Limb (tissue), 2 donors: ENCODE data around the gene PTCRA.
A peak's percentile ranks its signal among the peaks of the same experiment; 100 is the strongest.
"Not testable (repeated sequence)": the region's sequence is repeated elsewhere in the genome, so short reads cannot be mapped to it uniquely, and the experiment has no call there.

Experiments used
- DNase-seq, 2 donors: peaks; one replicate each; pipeline ENCODE4 v3.0.0-alpha.2; 2016; ENCODE audit errors: extremely low spot score in 2 of 2

Gene PTCRA, protein sequence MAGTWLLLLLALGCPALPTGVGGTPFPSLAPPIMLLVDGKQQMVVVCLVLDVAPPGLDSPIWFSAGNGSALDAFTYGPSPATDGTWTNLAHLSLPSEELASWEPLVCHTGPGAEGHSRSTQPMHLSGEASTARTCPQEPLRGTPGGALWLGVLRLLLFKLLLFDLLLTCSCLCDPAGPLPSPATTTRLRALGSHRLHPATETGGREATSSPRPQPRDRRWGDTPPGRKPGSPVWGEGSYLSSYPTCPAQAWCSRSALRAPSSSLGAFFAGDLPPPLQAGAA

DNA sequence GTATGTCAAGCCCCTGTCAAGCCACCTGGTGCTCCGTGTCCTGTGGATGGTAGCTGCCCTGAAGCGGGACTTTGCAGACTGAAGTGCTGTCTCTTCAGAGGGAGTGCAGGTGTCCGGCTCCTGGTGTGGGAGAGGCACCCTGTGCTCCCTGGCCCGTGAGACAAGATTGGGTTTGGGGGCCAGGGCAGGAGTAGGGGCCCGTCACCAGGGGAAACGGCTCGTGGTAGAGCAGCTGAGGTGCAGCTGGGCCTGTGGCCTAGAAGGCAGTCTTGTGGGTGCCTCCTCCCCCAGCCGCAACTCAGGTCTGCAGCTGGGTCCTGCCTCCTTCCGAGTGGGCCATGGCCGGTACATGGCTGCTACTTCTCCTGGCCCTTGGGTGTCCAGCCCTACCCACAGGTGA is at the start of gene PTCRA:
PTCRA (plus strand) TSS at position 322 of the 400 bp plus-strand sequence; CDS start at position 339, 17 bp downstream.
- DNase-seq = no peak

- DNase-seq = no peak
Measured at GRCh38 chr6:42870145-42870936, 45.5 kb upstream of the PTCRA start.

- no peak for DNase-seq
Measured at GRCh38 chr6:42871711-42872110, 44.1 kb upstream of the PTCRA start.

DNA sequence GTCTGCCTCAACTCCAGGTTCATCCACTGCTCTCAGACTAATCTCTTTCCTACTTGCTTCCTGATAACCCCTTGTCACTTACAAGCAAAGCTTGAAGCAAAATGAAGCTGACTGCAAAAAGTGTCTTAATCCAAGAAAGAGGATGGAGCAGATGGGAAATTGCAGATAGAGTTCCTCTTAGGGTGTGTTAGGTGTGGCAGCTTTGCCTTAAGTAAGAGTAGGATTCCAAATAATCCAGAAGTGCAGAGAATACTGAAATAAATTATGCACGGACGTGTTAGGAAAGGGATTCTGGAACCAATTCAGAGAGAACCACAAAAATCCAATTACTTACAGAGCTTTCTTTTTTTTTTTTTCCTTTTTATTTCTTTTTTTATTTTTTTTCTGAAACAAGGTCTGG is 42.5 kb upstream of the PTCRA start:
- DNase-seq = no peak

DNA sequence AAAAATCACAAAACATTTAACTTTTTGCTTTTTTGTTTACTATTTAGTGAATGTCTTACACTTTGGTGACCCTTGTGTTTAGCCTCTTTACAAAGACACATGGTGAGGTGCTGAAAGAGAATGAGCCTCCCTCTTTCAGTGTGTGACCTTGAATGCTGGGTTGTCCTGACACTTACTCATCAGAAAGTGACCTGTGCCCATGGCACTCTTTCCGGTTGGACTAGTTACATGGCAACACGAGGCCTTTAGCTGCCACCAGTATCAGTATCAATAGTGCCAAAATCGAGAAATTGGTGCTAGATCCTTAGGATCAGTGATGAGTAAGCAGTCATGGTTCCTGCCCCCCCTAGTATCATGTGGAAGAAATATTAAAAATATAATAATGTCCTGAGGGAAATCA is 38.2 kb upstream of the PTCRA start:
- DNase-seq = no peak

DNA sequence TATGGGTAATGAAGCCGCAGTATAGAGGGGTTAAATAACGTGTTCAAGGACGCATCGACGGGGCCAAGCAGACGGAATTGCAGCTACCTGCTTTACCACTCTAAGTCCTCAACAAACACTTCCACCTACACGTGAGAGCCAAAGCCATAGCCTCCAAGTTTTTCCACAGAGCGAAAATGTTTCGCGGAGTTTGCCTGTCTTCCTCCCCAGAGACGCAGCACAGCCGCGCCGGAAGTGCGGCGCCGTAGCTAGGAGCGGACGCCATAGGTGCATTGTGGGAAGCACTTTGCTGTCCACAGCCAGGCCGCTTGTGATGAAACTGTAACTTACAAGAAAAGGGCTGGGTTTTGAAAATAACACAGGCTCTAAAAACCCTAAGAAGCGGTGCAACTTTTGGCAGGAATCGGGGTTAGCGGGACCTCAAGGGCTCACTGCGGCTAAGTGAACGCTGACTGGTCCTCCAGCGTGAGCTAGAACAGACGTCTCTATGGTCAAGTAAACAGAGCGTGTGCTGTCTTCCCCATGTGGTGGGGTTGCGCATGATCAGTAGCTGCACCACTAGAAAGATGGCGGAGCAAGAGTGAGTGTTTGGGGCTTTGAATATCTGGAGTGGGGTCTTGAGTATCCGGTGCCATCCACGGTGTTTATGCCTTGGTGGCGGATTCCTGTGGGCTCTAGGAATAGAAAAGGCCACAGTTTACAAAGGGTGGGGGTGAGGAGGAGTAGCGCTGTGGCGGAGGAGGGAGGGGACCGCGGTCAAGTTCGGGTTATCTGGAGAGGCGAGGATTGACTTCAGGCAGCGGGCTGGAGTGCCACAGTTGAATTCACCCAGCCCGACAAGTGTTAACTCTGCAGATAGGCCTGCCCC is 36.2 kb upstream of the PTCRA start, which contains the start of gene RPL7L1:
RPL7L1 (plus strand) TSS at position 245 of the 868 bp plus-strand sequence; CDS start at position 540, 295 bp downstream.
- peak; percentile 88 to 93 for DNase-seq

DNA sequence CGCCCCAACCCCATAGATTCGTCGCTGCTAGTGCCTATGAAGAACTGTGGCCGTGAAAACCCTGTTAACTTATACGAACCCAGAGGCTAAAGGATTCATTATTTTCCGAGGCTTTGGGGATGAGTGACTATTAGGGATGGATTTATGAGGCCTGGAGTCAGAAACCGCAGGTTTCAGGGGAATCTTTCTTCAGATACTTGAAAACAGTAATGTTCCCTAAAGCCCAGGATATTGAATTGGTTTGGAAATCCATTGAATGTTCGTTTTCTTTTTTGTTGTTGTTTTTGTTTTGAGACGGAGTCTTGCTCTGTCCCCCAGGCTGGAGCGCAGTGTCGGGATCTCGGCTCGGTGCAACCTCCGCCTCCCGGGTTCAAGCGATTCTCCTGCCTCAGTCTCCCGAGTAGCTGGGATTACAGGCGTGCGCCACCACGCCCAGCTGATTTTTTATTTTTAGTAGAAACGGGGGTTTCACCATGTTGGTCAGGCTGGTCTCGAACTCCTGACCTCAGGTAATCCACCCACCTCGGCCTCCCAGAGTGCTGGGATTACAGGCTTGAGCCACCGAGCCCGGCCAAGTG is 35.5 kb upstream of the PTCRA start:
- DNase-seq = not testable (repeated sequence)

DNA sequence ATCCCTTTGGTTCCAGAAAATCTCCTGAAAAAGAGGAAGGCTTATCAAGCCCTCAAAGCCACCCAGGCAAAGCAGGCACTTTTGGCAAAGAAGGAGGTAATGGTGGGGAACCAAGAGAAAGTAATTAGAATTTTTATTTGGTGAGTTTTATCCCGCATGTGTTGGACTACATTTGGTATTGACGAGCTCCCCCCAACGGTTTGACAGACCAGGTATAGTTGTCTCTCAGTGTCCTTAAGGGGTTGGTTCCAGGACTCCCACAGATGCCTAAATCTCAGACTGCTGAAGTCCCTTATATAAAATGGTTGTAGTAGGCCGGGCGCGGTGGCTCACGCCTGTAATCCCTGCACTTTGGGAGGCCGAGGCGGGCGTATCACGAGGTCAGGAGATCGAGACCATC is 35.0 kb upstream of the PTCRA start:
- not testable (repeated sequence) for DNase-seq

DNA sequence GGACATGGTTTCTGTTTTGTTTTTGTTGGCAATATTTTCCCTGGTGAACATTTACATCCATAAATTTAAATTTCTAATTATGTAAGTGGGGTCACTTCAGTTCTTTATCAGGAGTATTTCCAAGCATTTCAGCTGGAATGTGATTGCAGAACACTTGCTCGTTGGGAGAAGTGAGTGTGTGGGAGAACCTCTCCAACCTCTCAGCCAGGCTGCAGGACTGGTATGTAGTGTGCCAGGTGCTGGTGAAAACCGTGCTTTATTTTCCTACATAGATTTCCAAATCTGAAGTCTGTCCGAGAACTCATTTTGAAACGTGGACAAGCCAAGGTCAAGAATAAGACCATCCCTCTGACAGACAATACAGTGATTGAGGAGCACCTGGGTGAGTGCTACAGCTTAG is 30.2 kb upstream of the PTCRA start:
- DNase-seq = no peak

DNA sequence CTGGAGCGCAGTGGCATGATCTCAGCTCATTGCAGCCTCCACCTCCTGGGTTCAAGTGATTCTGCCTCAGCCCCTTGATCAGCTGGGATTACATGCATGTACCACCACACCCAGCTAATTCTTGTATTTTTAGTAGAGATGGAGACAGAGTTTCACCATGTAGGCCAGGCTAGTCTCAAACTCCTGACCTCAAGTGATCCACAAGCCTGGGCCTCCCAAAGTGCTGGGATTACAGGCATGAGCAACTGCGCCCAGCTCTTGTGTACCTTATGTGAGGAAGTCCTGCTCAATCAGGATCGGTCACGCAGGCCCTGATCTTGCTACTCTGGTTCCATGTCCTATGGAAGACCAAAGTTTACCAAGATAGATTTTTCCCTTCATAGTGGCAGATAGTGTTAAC is 27.7 kb upstream of the PTCRA start:
- not testable (repeated sequence) for DNase-seq

GRCh38 chr6:42889815-42890214 is 26.0 kb upstream of the PTCRA start:
- no peak for DNase-seq

GRCh38 chr6:42890311-42891198 is 25.3 kb upstream of the PTCRA start:
- DNase-seq = peak; percentile 94

GRCh38 chr6:42891199-42891722 is 24.6 kb upstream of the PTCRA start:
- DNase-seq = no peak

DNA sequence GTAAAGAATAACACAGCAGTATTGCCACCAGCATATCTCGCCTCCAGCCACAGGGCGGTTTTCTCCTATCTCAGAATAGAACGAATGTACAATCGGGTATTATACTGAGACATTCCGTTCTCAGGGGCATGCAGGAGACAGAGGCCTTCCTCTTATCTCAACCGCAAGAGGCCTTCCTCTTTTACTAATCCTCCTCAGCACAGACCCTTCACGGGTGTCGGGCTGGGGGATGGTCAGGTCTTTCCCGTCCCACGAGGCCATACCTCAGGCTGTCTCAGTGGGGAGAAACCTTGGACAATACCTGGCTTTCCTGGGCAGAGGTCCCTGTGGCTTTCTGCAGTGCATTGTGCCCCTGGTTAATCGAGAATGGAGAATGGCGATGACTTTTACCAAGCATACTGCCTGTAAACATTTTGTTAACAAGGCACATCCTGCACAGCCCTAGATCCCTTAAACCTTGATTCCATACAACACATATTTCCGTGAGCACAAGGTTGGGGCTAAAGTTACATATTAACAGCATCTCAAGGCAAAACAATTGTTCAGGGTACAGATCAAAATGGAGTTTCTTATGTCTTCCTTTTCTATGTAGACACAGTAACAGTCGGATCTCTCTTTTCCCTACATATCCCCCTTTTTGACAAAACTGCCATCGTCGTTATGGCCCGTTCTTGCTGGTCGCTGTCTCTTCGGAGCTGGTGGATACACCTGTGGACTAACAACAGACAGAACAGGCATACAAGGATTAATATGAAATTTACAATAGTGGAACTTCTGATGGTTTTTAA is 21.6 kb upstream of the PTCRA start:
- not testable (repeated sequence) for DNase-seq

DNA sequence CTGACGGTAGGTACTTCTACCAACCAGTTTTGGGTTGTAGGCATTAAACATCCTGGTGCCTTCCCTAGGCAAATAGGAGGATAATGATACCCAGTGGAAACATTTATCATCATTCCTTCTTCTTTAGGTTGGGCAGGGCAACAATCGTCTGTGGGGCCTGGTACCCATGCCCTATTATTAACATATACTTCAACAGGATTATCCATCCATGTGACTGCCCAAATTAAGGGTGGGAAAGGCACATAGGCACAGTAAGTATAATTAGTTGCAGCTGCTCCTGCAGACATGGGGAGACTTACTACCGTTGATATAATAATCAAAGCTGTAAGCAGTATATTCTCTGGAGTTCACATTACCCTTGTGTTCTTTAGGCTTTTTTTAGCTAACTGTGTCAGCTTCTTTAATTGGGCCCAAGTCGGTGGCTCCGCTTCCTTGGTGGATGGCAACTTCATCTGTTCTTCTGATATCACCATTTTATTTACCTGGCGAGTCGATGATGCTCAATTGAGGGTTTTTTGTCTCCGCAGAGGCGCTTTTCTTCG is 19.6 kb upstream of the PTCRA start:
- DNase-seq = no peak

DNA sequence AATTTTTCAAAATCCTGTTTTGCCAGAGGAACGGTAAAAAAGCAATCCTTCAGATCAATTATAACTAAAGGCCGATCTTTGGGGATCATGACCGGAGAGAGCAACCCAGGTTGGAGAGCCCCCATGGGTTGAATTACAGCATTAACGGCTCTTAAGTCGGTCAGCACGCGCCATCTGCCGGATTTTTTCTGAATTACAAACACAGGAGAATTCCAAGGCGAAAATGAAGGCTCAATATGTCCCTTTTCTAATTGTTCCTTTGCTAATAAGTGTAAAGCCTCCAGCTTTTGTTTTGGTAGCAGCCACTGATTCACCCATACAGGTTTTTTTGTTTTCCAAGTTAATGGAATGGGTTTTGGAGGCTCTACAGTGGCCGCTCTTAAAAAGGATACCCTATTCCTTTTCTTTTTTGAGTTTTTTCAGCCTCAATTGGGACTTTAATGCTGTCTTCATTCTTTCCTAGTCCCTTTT is 16.9 kb upstream of the PTCRA start:
- peak; percentile 62 to 63 for DNase-seq

GRCh38 chr6:42899871-42900270 is 16.0 kb upstream of the PTCRA start:
- peak in 1 of 2 donors; percentile 44 for DNase-seq

GRCh38 chr6:42901538-42901957 is 14.3 kb upstream of the PTCRA start:
- peak; percentile 75 to 88 for DNase-seq
